ENCODE data around the gene KRT77. TPM values are rescaled to one million over a fixed set of nuclear protein-coding genes. Genes with fewer than 3 reads are reported as not detected.

The KRT77 gene
- polyA plus RNA-seq, 1 donor from 2014 or later = not detected

DNA sequence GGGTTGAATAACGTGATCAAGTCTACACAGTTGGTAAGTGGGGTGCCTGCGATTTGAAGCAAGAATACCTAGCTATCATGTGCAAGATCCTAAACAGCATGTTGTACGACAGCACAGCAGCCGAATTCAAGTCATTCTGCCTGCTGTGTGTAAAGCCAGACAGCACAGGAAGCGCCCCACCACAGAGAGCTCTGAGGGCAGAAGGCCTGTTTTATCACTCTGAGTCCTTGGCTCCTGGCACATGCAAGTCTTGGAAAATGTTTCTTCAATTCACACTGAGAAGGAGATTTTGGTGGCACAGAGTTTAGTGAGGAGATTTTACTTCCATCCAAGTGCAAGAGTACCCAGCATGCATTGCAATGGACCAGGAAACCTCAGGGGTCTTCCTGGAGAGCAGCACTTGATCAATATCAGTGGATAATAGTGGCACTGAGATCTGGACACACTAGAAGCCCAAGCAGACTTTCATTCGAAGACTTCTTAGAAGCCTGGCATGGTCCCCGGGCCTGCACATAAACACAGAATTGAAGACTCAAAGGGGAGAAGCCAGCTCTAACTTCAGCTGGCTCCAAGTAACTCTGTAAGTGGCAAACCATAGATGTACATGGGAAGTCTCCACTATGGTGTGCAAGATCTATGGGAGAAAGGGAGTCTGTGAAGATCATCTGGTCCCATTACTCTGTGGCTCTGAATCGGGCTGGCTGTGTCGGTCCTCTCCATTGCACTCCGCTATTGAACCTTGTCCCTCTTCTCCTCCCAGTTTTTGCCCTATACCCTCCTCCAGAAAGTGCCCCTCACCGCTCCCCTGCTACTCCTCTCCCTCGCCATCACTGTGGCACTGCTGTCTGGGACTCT, 21.6 kb downstream of the KRT77 start:
- Histone ChIP-seq H3K4me3 (ENCODE audit: low read length) (no peak overlapping the region), H4K20me1 (ENCODE audit: insufficient read depth) (no peaks in the 10 kb centered on the region), H3K4me2 (ENCODE audit: low read length) (no peak overlapping the region), H3K79me2 (replicated peaks; ENCODE audit: insufficient read depth, low read length) (no peaks in the 10 kb centered on the region), H3K9me3 (ENCODE audit: low read length) (no peaks in the 10 kb centered on the region), H3K9me2 (ENCODE audit: insufficient read depth, low read length) (no peaks in the 10 kb centered on the region), H2AFZ (ENCODE audit: low read depth, low read length) (no peak overlapping the region), H3F3A (ENCODE audit: insufficient read depth, low read length, poor library complexity, severe bottlenecking) (no peaks in the 10 kb centered on the region), H3K27ac (ENCODE audit: low read length) (no peak overlapping the region), H3K27me3 (ENCODE audit: insufficient read depth, low read depth, low read length) (no peaks in the 10 kb centered on the region), H3K36me3 (ENCODE audit: insufficient read depth, low read length) (no peaks in the 10 kb centered on the region), H3K9ac (ENCODE audit: low read length) (no peak overlapping the region)
- TF ChIP-seq, protein P1, sequence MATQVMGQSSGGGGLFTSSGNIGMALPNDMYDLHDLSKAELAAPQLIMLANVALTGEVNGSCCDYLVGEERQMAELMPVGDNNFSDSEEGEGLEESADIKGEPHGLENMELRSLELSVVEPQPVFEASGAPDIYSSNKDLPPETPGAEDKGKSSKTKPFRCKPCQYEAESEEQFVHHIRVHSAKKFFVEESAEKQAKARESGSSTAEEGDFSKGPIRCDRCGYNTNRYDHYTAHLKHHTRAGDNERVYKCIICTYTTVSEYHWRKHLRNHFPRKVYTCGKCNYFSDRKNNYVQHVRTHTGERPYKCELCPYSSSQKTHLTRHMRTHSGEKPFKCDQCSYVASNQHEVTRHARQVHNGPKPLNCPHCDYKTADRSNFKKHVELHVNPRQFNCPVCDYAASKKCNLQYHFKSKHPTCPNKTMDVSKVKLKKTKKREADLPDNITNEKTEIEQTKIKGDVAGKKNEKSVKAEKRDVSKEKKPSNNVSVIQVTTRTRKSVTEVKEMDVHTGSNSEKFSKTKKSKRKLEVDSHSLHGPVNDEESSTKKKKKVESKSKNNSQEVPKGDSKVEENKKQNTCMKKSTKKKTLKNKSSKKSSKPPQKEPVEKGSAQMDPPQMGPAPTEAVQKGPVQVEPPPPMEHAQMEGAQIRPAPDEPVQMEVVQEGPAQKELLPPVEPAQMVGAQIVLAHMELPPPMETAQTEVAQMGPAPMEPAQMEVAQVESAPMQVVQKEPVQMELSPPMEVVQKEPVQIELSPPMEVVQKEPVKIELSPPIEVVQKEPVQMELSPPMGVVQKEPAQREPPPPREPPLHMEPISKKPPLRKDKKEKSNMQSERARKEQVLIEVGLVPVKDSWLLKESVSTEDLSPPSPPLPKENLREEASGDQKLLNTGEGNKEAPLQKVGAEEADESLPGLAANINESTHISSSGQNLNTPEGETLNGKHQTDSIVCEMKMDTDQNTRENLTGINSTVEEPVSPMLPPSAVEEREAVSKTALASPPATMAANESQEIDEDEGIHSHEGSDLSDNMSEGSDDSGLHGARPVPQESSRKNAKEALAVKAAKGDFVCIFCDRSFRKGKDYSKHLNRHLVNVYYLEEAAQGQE (IDR thresholded peaks at IDR 0.05; ENCODE audit: borderline replicate concordance) = no peak
- TF ChIP-seq POLR2AphosphoS5 (IDR thresholded peaks at IDR 0.05) (no peak), TAF1 (IDR thresholded peaks at IDR 0.05; ENCODE audit: low read depth) (no peak), EZH2 (IDR thresholded peaks at IDR 0.05; ENCODE audit: borderline replicate concordance, insufficient read depth, low read length, poor library complexity, severe bottlenecking) (no peak), RAD21 (conservative IDR thresholded peaks at IDR 0.05) (no peak), MXI1 (conservative IDR thresholded peaks at IDR 0.05; ENCODE audit: poor library complexity, severe bottlenecking) (no peak), EP300 (conservative IDR thresholded peaks at IDR 0.05; ENCODE audit: poor library complexity, severe bottlenecking) (no peak), SMC3 (conservative IDR thresholded peaks at IDR 0.05; ENCODE audit: poor library complexity) (no peak)
- TF ChIP-seq, protein P2, sequence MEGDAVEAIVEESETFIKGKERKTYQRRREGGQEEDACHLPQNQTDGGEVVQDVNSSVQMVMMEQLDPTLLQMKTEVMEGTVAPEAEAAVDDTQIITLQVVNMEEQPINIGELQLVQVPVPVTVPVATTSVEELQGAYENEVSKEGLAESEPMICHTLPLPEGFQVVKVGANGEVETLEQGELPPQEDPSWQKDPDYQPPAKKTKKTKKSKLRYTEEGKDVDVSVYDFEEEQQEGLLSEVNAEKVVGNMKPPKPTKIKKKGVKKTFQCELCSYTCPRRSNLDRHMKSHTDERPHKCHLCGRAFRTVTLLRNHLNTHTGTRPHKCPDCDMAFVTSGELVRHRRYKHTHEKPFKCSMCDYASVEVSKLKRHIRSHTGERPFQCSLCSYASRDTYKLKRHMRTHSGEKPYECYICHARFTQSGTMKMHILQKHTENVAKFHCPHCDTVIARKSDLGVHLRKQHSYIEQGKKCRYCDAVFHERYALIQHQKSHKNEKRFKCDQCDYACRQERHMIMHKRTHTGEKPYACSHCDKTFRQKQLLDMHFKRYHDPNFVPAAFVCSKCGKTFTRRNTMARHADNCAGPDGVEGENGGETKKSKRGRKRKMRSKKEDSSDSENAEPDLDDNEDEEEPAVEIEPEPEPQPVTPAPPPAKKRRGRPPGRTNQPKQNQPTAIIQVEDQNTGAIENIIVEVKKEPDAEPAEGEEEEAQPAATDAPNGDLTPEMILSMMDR (IDR thresholded peaks at IDR 0.05; ENCODE audit: poor library complexity, severe bottlenecking) = no peak

DNA sequence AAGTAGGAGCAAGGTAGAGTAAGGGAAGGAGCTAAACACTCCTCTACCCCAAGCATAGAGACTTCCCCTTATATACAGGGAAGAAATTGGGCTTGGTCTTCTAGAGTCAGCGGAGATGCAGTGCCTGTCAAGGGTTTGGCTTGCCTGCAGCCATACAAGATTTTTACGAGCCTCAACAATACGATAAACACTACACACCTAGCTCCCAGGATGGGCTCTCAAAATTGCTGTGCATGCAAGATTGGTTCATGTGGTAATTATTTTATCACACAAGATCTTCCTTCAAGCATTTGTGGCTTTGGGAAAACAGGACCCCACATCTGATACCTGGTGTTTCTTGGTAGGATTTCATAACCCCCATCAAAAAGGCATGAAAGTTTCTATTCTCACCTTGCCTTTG, 23.0 kb downstream of the KRT77 start, which contains the start of gene KRT1:
TSS of gene KRT1 (minus strand) at position 45 of the 400 bp plus-strand sequence. CDS start 59 bp downstream, outside the sequence.
- TF ChIP-seq POLR2AphosphoS5 (IDR thresholded peaks at IDR 0.05) (no peak), RAD21 (conservative IDR thresholded peaks at IDR 0.05) (no peak), SMC3 (conservative IDR thresholded peaks at IDR 0.05; ENCODE audit: poor library complexity) (no peak), EZH2 (IDR thresholded peaks at IDR 0.05; ENCODE audit: borderline replicate concordance, insufficient read depth, low read length, poor library complexity, severe bottlenecking) (no peak), MXI1 (conservative IDR thresholded peaks at IDR 0.05; ENCODE audit: poor library complexity, severe bottlenecking) (no peak), EP300 (conservative IDR thresholded peaks at IDR 0.05; ENCODE audit: poor library complexity, severe bottlenecking) (no peak)
- H3K4me2 ChIP-seq (ENCODE audit: low read length) = no peak within 1 kb of the TSS
- H2AFZ ChIP-seq (ENCODE audit: low read depth, low read length) = no peak within 1 kb of the TSS
- H3K79me2 ChIP-seq (replicated peaks; ENCODE audit: insufficient read depth, low read length) = no peaks in the 10 kb centered on the region
- H3K36me3 ChIP-seq (ENCODE audit: insufficient read depth, low read length) = no peaks in the 10 kb centered on the region
- no peak within 1 kb of the TSS for H3K9ac ChIP-seq (ENCODE audit: low read length)
- no peaks in the 10 kb centered on the region for H3K9me2 ChIP-seq (ENCODE audit: insufficient read depth, low read length)
- H3K4me3 ChIP-seq (ENCODE audit: low read length) = no peak within 1 kb of the TSS
- H3K27me3 ChIP-seq (ENCODE audit: insufficient read depth, low read depth, low read length) = no peaks in the 10 kb centered on the region
- no peaks in the 10 kb centered on the region for H4K20me1 ChIP-seq (ENCODE audit: insufficient read depth)
- no peaks in the 10 kb centered on the region for H3F3A ChIP-seq (ENCODE audit: insufficient read depth, low read length, poor library complexity, severe bottlenecking)
- H3K9me3 ChIP-seq (ENCODE audit: low read length) = no peaks in the 10 kb centered on the region
- no peak within 1 kb of the TSS for H3K27ac ChIP-seq (ENCODE audit: low read length)

Data from neural cell (in vitro differentiated cells).